WTC11 (cell line): Measurements from ENCODE around the gene TBL1Y.
"Not testable (repeated sequence)": the region's sequence is repeated elsewhere in the genome, so short reads cannot be mapped to it uniquely, and the experiment has no call there.

Experiments used
- CREM ChIP-seq: sonication (generic); formaldehyde crosslinking; IDR thresholded peaks from 2 replicates; pipeline ENCODE4 v1.8.1; 2022; ENCODE audit warnings: mild to moderate bottlenecking, missing genetic modification reagents, moderate library complexity
- CTCF ChIP-seq: fragments of 200-600 bp; IDR thresholded peaks from 2 replicates; pipeline ENCODE4 v1.8.0; 2022; ENCODE audit warnings: antibody characterized with exemption
- ESRRA ChIP-seq: sonication (generic); formaldehyde crosslinking; IDR thresholded peaks from 2 replicates; pipeline ENCODE4 v1.8.1; 2022; ENCODE audit warnings: mild to moderate bottlenecking, missing genetic modification reagents, borderline replicate concordance
- ETV6 ChIP-seq: sonication (generic); formaldehyde crosslinking; IDR thresholded peaks from 2 replicates; pipeline ENCODE4 v1.8.1; 2022; ENCODE audit warnings: mild to moderate bottlenecking, missing genetic modification reagents
- FOXJ3 ChIP-seq: sonication (generic); formaldehyde crosslinking; IDR thresholded peaks from 2 replicates; pipeline ENCODE4 v1.9.0; 2021; ENCODE audit warnings: missing genetic modification reagents, mild to moderate bottlenecking, borderline replicate concordance
- KAT7 ChIP-seq: sonication (generic); formaldehyde crosslinking; IDR thresholded peaks from 2 replicates; pipeline ENCODE4 v1.8.1; 2023; ENCODE audit warnings: missing genetic modification reagents, mild to moderate bottlenecking, borderline replicate concordance
- MAX ChIP-seq: sonication (generic); formaldehyde crosslinking; IDR thresholded peaks from 2 replicates; pipeline ENCODE4 v1.8.0; 2022; ENCODE audit warnings: mild to moderate bottlenecking, missing genetic modification reagents
- NR2C2 ChIP-seq: sonication (generic); formaldehyde crosslinking; IDR thresholded peaks from 2 replicates; pipeline ENCODE4 v1.8.0; 2022; ENCODE audit warnings: mild to moderate bottlenecking, missing genetic modification reagents
- SP1 ChIP-seq: sonication (generic); formaldehyde crosslinking; conservative IDR thresholded peaks from 2 replicates; pipeline ENCODE4 v1.8.1; 2022; ENCODE audit warnings: missing genetic modification reagents
- TEAD1 ChIP-seq: sonication (generic); formaldehyde crosslinking; IDR thresholded peaks from 2 replicates; pipeline ENCODE4 v1.8.0; 2022; ENCODE audit warnings: mild to moderate bottlenecking, missing genetic modification reagents
- TEAD4 ChIP-seq: sonication (generic); formaldehyde crosslinking; IDR thresholded peaks from 2 replicates; pipeline ENCODE4 v1.8.0; 2022; ENCODE audit warnings: mild to moderate bottlenecking, missing genetic modification reagents
- ZNF121 ChIP-seq: sonication (generic); formaldehyde crosslinking; IDR thresholded peaks from 2 replicates; pipeline ENCODE4 v1.8.0; 2023; ENCODE audit warnings: missing genetic modification reagents
- TF ChIP-seq, protein P1 (sequence below): sonication (generic); formaldehyde crosslinking; IDR thresholded peaks from 2 replicates; pipeline ENCODE4 v1.8.1; 2022; ENCODE audit warnings: mild to moderate bottlenecking, missing genetic modification reagents, moderate library complexity, borderline replicate concordance

DNA sequence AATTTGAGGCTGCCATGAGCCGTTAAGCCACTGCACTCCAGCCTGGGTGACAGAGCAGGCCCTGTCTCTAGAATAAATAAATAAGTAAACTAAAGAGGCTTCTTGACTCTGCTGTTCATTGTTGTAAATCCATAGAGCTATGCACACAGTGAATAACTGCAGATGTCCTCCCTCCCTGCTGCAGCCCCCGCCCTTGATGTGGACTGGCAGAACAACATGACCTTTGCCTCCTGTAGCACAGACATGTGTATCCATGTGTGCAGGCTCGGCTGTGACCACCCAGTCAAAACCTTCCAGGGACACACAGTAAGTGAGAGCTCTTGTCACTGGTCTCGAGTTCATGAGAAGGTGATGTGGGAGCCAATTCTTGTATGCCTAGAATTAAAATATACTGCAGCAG lies 170.1 kb downstream of the TBL1Y start:
- not testable (repeated sequence) for TF ChIP-seq CTCF; CREM (CRISPR knock-in tag); MAX; TEAD4 (CRISPR knock-in tag); ZNF121 (CRISPR knock-in tag); KAT7; TEAD1 (CRISPR knock-in tag); ESRRA (CRISPR knock-in tag); ETV6; FOXJ3 (CRISPR knock-in tag); SP1 (CRISPR knock-in tag); NR2C2 (CRISPR knock-in tag)
- TF ChIP-seq, protein P1, sequence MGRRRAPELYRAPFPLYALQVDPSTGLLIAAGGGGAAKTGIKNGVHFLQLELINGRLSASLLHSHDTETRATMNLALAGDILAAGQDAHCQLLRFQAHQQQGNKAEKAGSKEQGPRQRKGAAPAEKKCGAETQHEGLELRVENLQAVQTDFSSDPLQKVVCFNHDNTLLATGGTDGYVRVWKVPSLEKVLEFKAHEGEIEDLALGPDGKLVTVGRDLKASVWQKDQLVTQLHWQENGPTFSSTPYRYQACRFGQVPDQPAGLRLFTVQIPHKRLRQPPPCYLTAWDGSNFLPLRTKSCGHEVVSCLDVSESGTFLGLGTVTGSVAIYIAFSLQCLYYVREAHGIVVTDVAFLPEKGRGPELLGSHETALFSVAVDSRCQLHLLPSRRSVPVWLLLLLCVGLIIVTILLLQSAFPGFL (CRISPR knock-in tag) = not testable (repeated sequence)
